NCI-H1694 treated with DMSO at 0.1 percent for 48 hours (cell line): ENCODE results near the gene VAV2.

ENCODE experiments used
- DNase-seq: peaks from one replicate; lab custom pipeline; 2025; lab: John Stamatoyannopoulos, UW

Gene VAV2

DNA sequence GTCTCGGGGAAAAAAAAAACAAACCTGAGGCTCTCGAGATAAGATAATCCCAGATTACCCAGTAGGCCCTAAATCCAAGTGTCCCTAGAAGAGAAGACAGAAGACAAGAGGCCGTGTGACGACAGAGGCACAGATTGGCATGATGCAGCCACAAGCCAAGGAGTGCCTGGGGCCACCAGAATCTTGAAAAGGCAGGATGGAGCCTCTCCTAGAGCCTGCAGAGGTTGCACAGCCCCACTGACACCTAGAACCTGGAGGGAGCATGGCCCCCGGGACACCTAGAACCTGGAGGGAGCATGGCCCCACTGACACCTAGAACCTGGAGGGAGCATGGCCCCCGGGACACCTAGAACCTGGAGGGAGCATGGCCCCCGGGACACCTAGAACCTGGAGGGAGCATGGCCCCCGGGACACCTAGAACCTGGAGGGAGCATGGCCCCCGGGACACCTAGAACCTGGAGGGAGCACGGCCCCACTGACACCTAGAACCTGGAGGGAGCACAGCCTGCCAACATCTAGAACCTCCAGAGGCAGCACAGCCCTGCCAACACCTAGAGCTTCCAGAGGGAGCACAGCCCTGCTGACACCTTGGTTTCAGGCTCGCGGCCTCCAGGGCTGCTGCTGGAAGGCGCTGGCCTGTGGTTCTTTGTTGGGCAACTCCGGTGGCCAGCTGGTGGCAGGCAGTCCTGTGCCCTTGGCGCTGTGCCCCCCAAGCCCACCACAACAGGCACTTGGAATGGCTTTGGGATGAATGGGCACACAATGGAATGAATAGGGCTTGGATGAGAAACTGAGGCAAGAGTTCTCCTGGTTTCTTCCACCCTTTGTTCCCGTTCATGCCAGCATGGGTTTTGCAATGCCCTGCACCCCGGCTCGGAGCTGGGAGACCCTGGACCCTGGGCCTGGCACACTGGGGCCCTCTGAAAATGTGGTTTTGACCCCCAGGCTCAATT, 39.2 kb downstream of the VAV2 start:
- no peak for DNase-seq

GRCh38 chr9:133951265-133951664, 40.9 kb downstream of the VAV2 start:
- DNase-seq: no peak

- no peak for DNase-seq
These were observed 41.5 kb downstream of the VAV2 start for GRCh38 chr9:133950629-133951111.

DNA sequence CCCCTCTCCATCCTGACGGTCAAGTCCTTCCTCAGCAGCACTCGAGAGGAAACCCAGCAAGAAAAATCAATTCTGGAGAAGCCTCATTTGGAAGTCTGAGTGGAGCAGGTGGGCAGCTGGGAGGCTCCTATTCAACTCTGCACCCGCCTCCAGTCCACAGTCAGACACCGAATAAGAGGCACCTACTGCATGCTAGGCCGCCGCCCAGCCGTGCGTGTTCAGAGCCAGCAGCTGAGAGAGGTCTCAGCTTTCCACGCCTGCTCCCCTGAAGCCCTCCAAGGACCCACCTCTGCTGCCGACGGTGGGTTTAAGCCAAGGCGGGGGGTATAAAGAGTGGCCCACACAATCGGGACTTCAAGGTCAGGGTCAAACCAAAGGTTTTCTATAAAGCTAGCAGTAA, 41.9 kb downstream of the VAV2 start:
- DNase-seq: no peak

GRCh38 chr9:133949486-133950061, 42.5 kb downstream of the VAV2 start:
- no peak for DNase-seq

DNA sequence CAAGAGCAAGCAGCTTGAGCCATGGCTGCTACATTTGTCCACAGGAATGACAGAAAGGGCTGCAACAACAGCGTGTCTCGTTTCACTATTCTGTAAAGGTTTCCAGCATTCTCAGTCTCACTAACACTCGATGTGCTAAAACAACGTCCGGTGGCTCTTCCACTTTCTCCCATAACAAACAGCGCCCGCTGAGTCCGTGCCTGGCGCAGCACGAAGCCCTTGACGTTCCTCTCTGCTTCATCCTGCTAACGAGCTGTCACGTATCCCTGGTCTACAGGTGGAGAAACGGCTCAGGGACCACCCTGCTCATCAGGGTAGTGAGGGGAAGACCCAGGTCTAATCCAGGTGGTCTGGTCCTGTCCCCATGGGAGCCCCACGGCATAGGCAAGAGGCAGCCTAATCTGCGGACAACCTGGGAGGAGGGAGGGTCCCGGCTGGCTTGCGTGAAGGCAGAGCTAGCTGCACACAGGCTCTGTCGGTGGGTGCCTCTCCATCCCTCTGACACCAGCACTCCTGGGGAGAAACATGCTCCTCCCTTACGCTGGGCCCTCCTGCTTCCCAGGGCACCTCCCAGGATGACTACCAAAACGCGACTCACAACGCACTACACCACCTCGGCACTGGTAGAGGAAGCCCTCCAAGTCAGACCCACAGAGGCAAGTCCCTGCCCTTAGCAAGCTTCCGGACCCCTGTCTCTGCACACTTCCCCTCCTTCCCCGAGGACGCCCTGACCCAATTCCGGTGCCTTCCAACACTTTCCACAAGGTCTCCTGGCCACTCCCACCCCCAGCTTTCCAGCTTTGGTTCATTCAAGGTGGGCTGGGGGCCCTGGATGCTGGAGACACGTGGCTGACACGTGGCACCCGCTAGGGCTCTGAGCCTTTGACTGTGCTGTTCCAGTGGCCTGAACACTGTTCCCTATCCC, 43.3 kb downstream of the VAV2 start:
- no peak for DNase-seq

DNA sequence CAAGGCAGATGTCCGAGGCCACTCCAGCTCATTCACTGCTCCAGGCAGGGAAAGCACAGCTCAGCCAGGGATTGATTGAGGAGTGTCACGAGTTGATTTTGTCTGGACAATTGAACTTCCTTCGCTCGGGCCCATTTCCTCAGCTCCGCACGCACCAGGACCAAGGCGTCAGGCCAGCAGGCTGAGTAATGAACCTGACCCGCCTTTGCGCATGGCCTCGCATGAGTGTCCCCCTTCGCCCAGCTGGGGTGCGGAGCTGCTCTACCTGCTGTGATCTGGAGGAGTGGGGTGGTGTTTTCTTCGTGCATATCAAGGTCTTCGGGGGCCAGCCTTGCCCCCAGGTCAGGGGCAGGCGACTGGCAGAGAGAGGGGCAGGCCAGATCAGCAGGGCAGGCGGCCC, 44.0 kb downstream of the VAV2 start:
- no peak for DNase-seq

DNA sequence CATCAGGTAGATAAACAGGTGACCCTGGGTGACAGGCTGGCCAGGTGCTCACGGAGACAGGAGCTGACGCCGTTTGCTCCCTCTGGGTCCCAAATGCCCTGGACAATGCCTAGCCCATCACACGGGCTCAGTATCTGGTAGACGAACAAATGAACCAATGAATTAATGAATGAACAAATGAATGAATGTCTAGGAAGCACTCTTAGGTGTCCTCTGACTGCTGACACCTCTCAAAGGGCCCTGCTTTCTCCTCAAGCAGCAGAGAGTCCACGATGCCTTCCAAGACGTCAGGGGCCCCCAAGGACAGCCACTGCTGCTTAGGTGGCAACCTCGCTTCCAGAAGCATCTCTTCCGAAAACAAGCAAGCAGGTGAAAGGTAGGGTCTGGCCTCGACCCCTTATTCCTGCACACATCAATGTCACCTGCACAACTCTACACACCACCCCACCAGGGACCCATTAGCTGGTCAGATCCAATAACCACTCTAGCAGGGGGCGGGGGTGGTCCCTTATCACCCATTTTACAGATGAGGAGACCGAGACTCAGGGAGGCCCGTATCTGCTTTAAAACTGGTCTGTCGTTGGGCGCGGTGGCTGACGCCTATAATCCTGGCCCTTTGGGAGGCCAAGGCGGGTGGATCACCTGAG, 45.2 kb downstream of the VAV2 start:
- no peak for DNase-seq

DNA sequence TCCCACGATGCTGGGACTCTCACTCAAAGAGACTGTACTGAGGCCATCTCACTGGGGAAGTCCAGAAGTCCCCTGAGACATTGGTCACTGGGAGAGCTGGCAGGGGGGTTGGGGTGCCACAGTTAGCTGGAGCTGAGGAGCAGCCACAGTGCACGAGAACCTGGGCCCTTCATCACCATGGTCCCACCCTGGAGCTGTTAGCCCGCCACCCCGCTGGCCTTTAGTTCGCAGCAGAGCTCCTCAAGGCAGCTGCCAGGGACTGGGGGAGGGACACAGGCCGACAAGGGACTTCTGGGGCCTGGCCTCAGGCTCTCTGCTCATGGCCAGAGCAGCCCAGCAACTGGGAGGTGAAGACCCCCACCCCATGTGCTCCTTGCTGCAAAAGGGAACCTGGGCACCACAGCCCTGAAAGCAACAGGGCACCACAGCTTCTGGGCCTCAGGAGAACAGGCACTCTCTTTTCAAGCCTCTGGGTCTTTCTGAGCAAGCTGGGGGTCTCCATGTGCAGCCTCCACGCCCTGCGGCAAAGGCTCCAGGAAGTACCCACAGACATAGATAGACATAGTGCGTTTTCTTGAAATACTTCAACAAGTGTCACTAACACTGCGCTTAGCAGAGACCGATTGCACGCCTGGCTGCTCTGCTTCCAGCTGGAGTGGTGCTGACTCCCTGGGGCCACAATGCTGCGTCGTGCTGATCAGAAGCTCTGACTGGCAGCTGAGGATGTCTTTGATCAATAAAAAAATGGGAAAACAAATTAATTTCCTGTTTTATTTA, 46.0 kb downstream of the VAV2 start:
- no peak for DNase-seq

GRCh38 chr9:133945314-133945975, 46.7 kb downstream of the VAV2 start:
- DNase-seq: no peak

- DNase-seq: no peak
These were observed 47.4 kb downstream of the VAV2 start for GRCh38 chr9:133944746-133945135.

DNA sequence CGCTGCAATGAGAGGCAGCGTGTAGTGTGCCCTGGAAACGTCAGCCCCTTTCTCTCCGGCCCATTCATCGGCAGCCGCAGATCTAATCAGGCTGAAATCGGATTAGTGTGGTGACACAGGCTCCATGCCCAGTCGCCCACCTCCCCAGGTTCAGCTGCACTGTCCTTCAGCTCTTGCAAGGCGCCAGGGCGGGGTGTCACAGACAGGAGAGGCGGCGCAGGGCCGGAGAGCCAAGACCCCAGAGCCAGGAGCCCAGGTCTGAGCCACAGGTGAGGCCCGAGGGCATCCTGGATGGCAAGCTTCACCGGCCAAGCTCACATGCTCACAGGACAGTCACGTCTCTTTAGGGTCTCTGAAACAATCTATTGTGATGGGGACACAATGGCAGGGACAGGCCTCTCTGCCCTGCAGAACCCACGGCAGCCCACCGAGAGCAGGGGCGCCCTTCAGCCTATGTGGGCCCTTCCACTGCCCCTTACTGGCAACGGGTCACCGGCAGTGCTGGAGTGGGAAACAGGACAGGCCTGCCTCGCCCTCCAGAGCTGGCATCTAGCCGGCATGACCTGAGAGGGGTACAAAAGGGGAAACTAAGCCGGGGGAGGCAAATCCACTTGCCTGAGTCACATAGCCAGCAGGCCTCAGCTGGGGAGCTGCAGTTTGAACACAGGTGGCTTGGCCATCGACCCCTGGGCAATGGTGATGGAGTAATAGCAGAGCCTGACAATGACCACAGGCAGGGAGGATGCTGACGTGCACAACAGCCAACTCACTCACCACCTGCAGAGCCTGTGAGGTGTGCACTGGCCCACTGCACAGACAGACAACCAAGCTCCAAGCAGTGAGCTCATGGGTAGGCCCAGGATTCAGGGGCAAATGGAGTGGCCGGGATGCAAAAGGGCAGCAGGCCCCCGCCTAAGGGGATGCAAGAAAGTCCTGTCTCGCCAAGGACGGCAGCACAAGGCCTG, 48.1 kb downstream of the VAV2 start:
- DNase-seq: no peak

DNA sequence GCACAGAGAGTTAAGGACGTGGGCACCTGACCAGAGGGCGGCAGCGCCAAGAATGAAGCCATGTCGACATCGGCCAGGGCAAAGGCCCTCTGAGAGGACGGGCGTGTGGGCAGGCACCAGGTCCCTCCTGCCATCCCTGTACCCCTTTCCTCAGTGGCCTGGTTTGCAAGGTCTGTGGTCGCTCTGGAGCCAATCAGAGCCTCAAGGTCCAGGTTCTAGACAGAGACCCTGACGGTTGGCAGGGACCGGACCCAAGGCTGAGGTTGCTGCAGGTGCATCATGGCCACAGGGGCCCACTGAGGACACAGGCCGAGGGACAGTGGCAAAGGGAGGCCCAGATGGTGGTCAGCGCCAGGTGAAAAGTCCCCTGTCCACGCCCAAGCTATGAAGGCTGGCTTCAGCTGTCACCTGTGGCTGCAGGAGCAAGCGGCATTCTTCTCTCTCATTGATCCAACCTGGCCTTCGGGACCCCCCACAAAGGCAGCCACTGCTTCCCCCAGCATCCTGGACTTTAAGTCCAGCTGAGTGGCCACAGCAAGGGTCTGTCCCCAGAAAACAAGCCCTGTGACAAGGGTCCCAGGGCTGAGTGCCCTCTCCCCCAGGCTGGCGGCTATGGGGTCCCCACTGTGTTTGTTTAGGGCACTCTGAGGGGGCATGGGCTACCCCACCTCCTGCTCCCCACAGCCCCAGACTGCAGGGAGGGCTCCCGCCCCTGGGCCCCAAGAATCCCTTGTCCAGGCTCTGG, 48.9 kb downstream of the VAV2 start:
- DNase-seq: no peak

GRCh38 chr9:133942206-133942975, 49.7 kb downstream of the VAV2 start:
- DNase-seq: no peak

DNA sequence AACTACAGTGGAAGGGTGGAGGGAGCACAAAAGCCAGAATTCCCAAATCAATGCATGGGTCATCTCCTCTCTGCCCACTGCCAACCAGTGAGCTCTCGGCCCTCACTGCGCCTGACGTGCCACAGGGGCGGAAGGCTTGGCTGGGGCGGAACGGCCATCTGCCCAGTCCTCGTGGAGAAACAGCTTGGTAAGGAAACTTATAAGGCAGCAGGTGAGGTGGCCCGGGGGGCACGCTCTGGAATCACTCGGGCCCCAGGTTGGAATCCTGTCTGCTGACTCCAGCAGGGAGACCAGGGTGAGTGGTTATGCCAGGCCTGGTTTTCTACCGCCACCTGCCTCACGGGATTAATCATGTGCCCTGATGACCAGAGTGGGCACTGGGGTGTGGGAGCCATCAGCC, 52.3 kb downstream of the VAV2 start:
- DNase-seq: no peak

DNA sequence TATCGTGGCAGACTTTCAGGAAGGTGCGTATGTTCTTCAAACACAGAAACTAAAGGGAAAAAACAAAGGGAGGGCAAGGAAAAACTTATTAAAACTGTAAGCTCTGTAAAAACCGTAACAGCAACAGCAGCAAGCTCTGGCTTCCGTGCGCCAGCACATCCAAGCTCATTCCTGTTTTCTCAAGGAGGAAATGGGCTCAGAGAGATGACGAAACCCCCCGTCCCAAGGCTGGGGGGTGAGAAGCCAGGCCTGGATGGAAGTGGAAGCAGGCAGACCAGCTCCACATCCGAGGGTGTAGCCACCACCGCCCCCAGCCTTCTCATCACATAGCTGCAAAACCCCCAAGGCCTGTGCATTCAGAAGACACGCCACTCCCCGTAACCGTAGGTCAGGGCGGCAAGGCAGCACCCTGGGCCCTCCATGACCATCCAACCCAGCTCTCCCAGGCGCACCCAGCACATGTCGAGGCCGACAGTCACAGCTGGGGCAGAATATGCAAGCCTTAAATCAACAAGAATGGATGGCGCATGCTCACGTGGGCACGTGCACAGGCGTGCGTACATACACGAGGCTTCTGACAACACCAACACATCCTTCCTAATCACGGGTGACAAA, 52.8 kb downstream of the VAV2 start:
- no peak for DNase-seq

GRCh38 chr9:133938753-133939152, 53.4 kb downstream of the VAV2 start:
- DNase-seq: no peak
